IMR-90 (cell line): Measurements from ENCODE around the gene OPALIN. TPM values are rescaled to one million over a fixed set of nuclear protein-coding genes. Genes with fewer than 3 reads are reported as not detected.

Experiments used
- ATAC-seq: fragments of 200-7000 bp; cut with Tn5 transposase; 2 replicates; pipeline ENCODE4 v1.9.1; 2020; ENCODE audit warnings: low read depth, mild to moderate bottlenecking, moderate library complexity
- BruUV-seq: library from RNA; stranded (reverse); fragments of 400-500 nt; replicated peaks from 2 replicates; lab custom pipeline; 2021; lab: Mats Ljungman, UMichigan
- CTCF ChIA-PET: fragments of 300-600 bp; formaldehyde crosslinking; extraction: SDS; loops from one replicate; lab custom pipeline; 2021; ENCODE audit warnings: antibody characterized with exemption; lab: Yijun Ruan, JAX
- POLR2A ChIA-PET: fragments of 300-600 bp; sonication (Branson Sonifier 250); formaldehyde crosslinking; loops from one replicate; lab custom pipeline; 2022; ENCODE audit warnings: antibody characterized with exemption; ENCODE audit not compliant: unreplicated experiment; lab: Charles Lee
- DNase-seq: peaks from one replicate; pipeline ENCODE4 v3.0.0; 2013
- H2AFZ ChIP-seq: replicated peaks from 2 replicates; pipeline ENCODE3; 2013; ENCODE audit warnings: low read length, mild to moderate bottlenecking; ENCODE audit not compliant: poor library complexity
- H2AK5ac ChIP-seq: 2 replicates; pipeline ENCODE4 v1.6.1; 2013; ENCODE audit warnings: low read depth, low read length, inconsistent platforms
- H2AK9ac ChIP-seq: replicated peaks from 2 replicates; pipeline ENCODE3; 2013; ENCODE audit warnings: mild to moderate bottlenecking, low read depth, low read length, moderate library complexity; ENCODE audit not compliant: poor library complexity
- H2BK120ac ChIP-seq: 2 replicates; pipeline ENCODE4 v1.6.1; 2013; ENCODE audit warnings: low read depth, low read length, inconsistent platforms
- H2BK15ac ChIP-seq: 3 replicates; pipeline ENCODE4 v1.6.1; 2013; ENCODE audit warnings: low read depth, low read length, inconsistent platforms
- H2BK20ac ChIP-seq: 2 replicates; pipeline ENCODE4 v1.6.1; 2013; ENCODE audit warnings: low read depth, mild to moderate bottlenecking, inconsistent platforms, low read length, moderate library complexity
- H2BK5ac ChIP-seq: 2 replicates; pipeline ENCODE4 v1.6.1; 2013; ENCODE audit warnings: mild to moderate bottlenecking, low read depth, low read length, inconsistent platforms; ENCODE audit not compliant: poor library complexity, severe bottlenecking
- H3K14ac ChIP-seq: replicated peaks from 2 replicates; pipeline ENCODE4 v1.6.1; 2013; ENCODE audit warnings: low read depth, low read length, inconsistent platforms
- H3K18ac ChIP-seq: 2 replicates; pipeline ENCODE4 v1.6.1; 2013; ENCODE audit warnings: low read depth, low read length, control low read depth
- H3K23ac ChIP-seq: 2 replicates; pipeline ENCODE4 v1.6.1; 2013; ENCODE audit warnings: low read depth, low read length, inconsistent platforms
- H3K27ac ChIP-seq: 2 replicates; pipeline ENCODE4 v1.5.1; 2013; ENCODE audit warnings: mild to moderate bottlenecking, control low read depth, low read length; ENCODE audit not compliant: insufficient read depth
- H3K27me3 ChIP-seq: 2 replicates; pipeline ENCODE4 v1.6.1; 2013; ENCODE audit warnings: low read length; ENCODE audit not compliant: control insufficient read depth, insufficient read depth
- H3K36me3 ChIP-seq: 2 replicates; pipeline ENCODE4 v1.6.1; 2013; ENCODE audit warnings: low read length, mixed read lengths; ENCODE audit not compliant: control insufficient read depth, insufficient read depth
- H3K4ac ChIP-seq: 2 replicates; pipeline ENCODE4 v1.6.1; 2013; ENCODE audit warnings: low read depth, low read length, inconsistent platforms
- H3K4me1 ChIP-seq: 2 replicates; pipeline ENCODE4 v1.6.1; 2013; ENCODE audit warnings: low read length, mixed read lengths; ENCODE audit not compliant: control insufficient read depth, insufficient read depth
- H3K4me2 ChIP-seq: 2 replicates; pipeline ENCODE4 v1.6.1; 2013; ENCODE audit warnings: low read depth, mild to moderate bottlenecking, control low read depth, low read length, moderate library complexity
- H3K4me3 ChIP-seq: 2 replicates; pipeline ENCODE4 v1.5.1; 2013; ENCODE audit warnings: low read depth, mild to moderate bottlenecking, control low read depth, low read length, moderate library complexity; ENCODE audit not compliant: insufficient read depth
- H3K56ac ChIP-seq: 2 replicates; pipeline ENCODE4 v1.6.1; 2013; ENCODE audit warnings: low read length, inconsistent platforms; ENCODE audit not compliant: insufficient read depth; ENCODE audit errors: extremely low read depth
- H3K79me1 ChIP-seq, 2 experiments: 2 replicates each; pipeline ENCODE4 v1.6.1; 2013; ENCODE audit warnings: low read length in 2 of 2, inconsistent platforms in 1 of 2, low read depth in 1 of 2
- H3K9ac ChIP-seq: 2 replicates; pipeline ENCODE4 v1.6.1; 2013; ENCODE audit warnings: low read depth, low read length, control low read depth
- H3K9me1 ChIP-seq: 2 replicates; pipeline ENCODE4 v1.6.1; 2013; ENCODE audit warnings: low read length, inconsistent platforms; ENCODE audit not compliant: insufficient read depth
- H3K9me3 ChIP-seq: 2 replicates; pipeline ENCODE4 v1.6.1; 2013; ENCODE audit warnings: low read length; ENCODE audit not compliant: control insufficient read depth, insufficient read depth
- H4K20me1 ChIP-seq: 2 replicates; pipeline ENCODE4 v1.6.1; 2013; ENCODE audit warnings: low read length, inconsistent platforms; ENCODE audit not compliant: insufficient read depth
- H4K5ac ChIP-seq: 2 replicates; pipeline ENCODE4 v1.6.1; 2013; ENCODE audit warnings: mild to moderate bottlenecking, low read depth, low read length, control low read depth
- H4K8ac ChIP-seq, 2 experiments: 2 replicates each; pipeline ENCODE4 v1.6.1; 2013; ENCODE audit warnings: low read depth in 2 of 2, low read length in 2 of 2, control low read depth in 1 of 2, inconsistent platforms in 1 of 2
- H4K91ac ChIP-seq: 2 replicates; pipeline ENCODE4 v1.6.1; 2013; ENCODE audit warnings: low read depth, low read length, inconsistent platforms; ENCODE audit not compliant: insufficient read depth
- NFE2L2 ChIP-seq: fragments of 150-350 bp; IDR thresholded peaks from 2 replicates; pipeline ENCODE4 v1.6.1; 2016; ENCODE audit warnings: low read depth, mild to moderate bottlenecking, low read length
- RAD21 ChIP-seq: IDR thresholded peaks from 2 replicates; pipeline ENCODE4 v1.6.1; 2012; ENCODE audit warnings: low read length, improper control_type of control experiment
- WGBS, 2 experiments: methylation state at CpG; one replicate each; pipeline versions ENCODE4 v1.1.5 to v1.1.7; 2013; ENCODE audit warnings: missing lambda C conversion rate in 2 of 2; ENCODE audit not compliant: insufficient read length in 1 of 2; ENCODE audit errors: extremely low coverage in 2 of 2; 5-methylcytosine and 5-hydroxymethylcytosine counted together
- dilution Hi-C: fragments of 300-500 bp; cut with HindIII; formaldehyde crosslinking; loops from one replicate; pipeline ENCODE4 v1.14.3; 2018; ENCODE audit warnings: low sequenced_read_pairs; ENCODE audit not compliant: unreplicated experiment
- in situ Hi-C: fragments of 300-500 bp; cut with MboI; formaldehyde crosslinking; loops from 3 replicates; pipeline ENCODE4 v1.14.3; 2019; ENCODE audit warnings: low sequenced_read_pairs, inconsistent platforms, mixed read lengths
- intact Hi-C: fragments of 100-400 bp; cut with micrococcal nuclease; formaldehyde crosslinking; loops from 2 replicates; pipeline ENCODE4 v1.10.0; 2022
- polyA plus RNA-seq, 3 experiments: library from polyadenylated mRNA; depleted of rRNA; stranded (reverse); fragments of >200 nt; gene quantifications; 2 replicates each; pipeline ENCODE4 v1.2.3, GENCODE V29; 2012; ENCODE audit warnings: low replicate concordance in 1 of 3
- total RNA-seq: library from RNA; depleted of rRNA; stranded (reverse); fragments of >200 nt; gene quantifications from 2 replicates; pipeline ENCODE4 v1.2.3, GENCODE V29; 2012
- TF ChIP-seq, protein P1 (sequence below): conservative IDR thresholded peaks from 2 replicates; pipeline ENCODE4 v1.5.1; 2012; ENCODE audit warnings: mild to moderate bottlenecking, low read depth, low read length, improper control_type of control experiment

Gene OPALIN
- total and polyA plus RNA-seq, 2 of the 4 experiments (the other 2 are of a cell fraction), result not detected

DNA sequence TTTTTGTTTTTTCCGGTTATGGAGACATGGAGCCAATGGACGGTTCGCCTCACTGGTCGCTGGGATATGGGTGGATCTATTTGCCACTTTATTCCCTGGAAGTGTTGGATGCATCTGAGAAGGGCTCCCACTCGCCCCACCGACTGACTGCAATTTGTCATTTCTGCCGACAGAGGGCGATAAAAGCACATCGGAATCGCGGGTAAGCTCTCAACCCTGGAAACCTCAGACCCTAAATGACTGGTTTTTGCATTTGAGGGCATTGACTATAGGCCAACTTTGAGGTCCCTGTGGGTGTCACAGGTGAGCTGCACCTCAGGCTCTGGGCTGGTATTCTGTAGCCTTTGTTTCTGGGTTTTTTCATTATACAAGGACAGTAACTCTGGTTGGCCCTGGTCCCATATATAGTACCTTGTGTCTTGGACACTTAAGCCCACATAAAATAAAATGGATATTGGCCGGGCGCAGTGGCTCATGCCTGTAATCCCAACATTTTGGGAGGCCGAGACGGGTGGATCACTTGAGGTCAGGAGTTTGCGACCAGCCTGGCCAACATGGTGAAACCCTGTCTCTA, 11.9 kb upstream of the OPALIN start:
- 53% methylated on average over 3 of the region's 16 CpGs; no CpG with 5 or more reads in 1 of the 2 experiments for WGBS, 2 experiments
- no peak overlapping the region for H4K91ac ChIP-seq
- no peak overlapping the region for H2BK120ac ChIP-seq
- CTCF ChIA-PET, result no interaction called here
- dilution Hi-C loops, result no loop called here
- no peak overlapping the region for H3K56ac ChIP-seq
- H3K18ac ChIP-seq, result no peak overlapping the region
- H4K8ac ChIP-seq, result no peak overlapping the region
- no peak overlapping the region for H2BK5ac ChIP-seq
- peaks cover 2% of the 10 kb centered on the region for H3K4me1 ChIP-seq
- no peak overlapping the region for H2AK5ac ChIP-seq
- no peak overlapping the region for H3K9ac ChIP-seq
- intact Hi-C loops, result loop anchor here (10.0 kb wide), 1 partner anchor 664 kb away; no protein-coding TSS in a partner anchor
- TF ChIP-seq NFE2L2 (no peak), RAD21 (peak; percentile 38)
- TF ChIP-seq, protein P1, sequence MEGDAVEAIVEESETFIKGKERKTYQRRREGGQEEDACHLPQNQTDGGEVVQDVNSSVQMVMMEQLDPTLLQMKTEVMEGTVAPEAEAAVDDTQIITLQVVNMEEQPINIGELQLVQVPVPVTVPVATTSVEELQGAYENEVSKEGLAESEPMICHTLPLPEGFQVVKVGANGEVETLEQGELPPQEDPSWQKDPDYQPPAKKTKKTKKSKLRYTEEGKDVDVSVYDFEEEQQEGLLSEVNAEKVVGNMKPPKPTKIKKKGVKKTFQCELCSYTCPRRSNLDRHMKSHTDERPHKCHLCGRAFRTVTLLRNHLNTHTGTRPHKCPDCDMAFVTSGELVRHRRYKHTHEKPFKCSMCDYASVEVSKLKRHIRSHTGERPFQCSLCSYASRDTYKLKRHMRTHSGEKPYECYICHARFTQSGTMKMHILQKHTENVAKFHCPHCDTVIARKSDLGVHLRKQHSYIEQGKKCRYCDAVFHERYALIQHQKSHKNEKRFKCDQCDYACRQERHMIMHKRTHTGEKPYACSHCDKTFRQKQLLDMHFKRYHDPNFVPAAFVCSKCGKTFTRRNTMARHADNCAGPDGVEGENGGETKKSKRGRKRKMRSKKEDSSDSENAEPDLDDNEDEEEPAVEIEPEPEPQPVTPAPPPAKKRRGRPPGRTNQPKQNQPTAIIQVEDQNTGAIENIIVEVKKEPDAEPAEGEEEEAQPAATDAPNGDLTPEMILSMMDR, result peak; percentile 64
- H3K23ac ChIP-seq, result no peak overlapping the region
- H3K4me3 ChIP-seq, result no peak overlapping the region
- no peak overlapping the region for H3K27ac ChIP-seq
- H2BK15ac ChIP-seq, result no peak overlapping the region
- in situ Hi-C loops, result no loop called here
- H3K9me3 ChIP-seq, result no peaks in the 10 kb centered on the region
- no peak overlapping the region for H2AFZ ChIP-seq
- no peak overlapping the region for H3K4me2 ChIP-seq
- no peak overlapping the region for H3K14ac ChIP-seq
- peaks cover 3% of the 10 kb centered on the region; the same call in 1 of the 2 replicates for H3K9me1 ChIP-seq
- no peaks in the 10 kb centered on the region for H4K20me1 ChIP-seq
- no peak overlapping the region for H2BK20ac ChIP-seq
- POLR2A ChIA-PET, result no interaction called here
- no peak overlapping the region for H2AK9ac ChIP-seq
- H4K5ac ChIP-seq, result no peak overlapping the region
- ATAC-seq (0 out of 2 replicates have a peak, but pooled peaks have one; percentile 22), DNase-seq (peak; percentile 17)
- no peak overlapping the region for H3K4ac ChIP-seq
- H3K27me3 ChIP-seq, result peaks cover 12% of the 10 kb centered on the region; the same call in 1 of the 2 replicates
- no peaks in the 10 kb centered on the region for H3K36me3 ChIP-seq
- no peaks in the 10 kb centered on the region for H3K79me1 ChIP-seq
- no TSS peak for BruUV-seq
